LNCAP (cell line): ENCODE measurements around the gene WEE1.
A peak's percentile ranks its signal among the peaks of the same experiment; 100 is the strongest.

Source experiments
- TF ChIP-seq, protein P1 (sequence below): fragments of 450-650 bp; IDR thresholded peaks from 2 replicates; pipeline ENCODE4 v1.5.1; 2017; ENCODE audit warnings: mild to moderate bottlenecking

Gene WEE1

GRCh38 chr11:9605742-9606141 is 32.3 kb downstream of the WEE1 start:
- TF ChIP-seq, protein P1, sequence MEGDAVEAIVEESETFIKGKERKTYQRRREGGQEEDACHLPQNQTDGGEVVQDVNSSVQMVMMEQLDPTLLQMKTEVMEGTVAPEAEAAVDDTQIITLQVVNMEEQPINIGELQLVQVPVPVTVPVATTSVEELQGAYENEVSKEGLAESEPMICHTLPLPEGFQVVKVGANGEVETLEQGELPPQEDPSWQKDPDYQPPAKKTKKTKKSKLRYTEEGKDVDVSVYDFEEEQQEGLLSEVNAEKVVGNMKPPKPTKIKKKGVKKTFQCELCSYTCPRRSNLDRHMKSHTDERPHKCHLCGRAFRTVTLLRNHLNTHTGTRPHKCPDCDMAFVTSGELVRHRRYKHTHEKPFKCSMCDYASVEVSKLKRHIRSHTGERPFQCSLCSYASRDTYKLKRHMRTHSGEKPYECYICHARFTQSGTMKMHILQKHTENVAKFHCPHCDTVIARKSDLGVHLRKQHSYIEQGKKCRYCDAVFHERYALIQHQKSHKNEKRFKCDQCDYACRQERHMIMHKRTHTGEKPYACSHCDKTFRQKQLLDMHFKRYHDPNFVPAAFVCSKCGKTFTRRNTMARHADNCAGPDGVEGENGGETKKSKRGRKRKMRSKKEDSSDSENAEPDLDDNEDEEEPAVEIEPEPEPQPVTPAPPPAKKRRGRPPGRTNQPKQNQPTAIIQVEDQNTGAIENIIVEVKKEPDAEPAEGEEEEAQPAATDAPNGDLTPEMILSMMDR = no peak

GRCh38 chr11:9606809-9607510 is 33.5 kb downstream of the WEE1 start:
- TF ChIP-seq, protein P1 = peak; percentile 13; the same call in 1 of the 2 replicates

GRCh38 chr11:9607511-9607899 is 34.0 kb downstream of the WEE1 start:
- TF ChIP-seq, protein P1 = no peak

GRCh38 chr11:9609002-9609759 is 35.7 kb downstream of the WEE1 start:
- TF ChIP-seq, protein P1 = no peak

- TF ChIP-seq, protein P1 = no peak
These were observed 36.4 kb downstream of the WEE1 start for GRCh38 chr11:9609841-9610240.

- TF ChIP-seq, protein P1 = peak; percentile 83
These were observed 39.8 kb downstream of the WEE1 start for GRCh38 chr11:9613118-9613829.

DNA sequence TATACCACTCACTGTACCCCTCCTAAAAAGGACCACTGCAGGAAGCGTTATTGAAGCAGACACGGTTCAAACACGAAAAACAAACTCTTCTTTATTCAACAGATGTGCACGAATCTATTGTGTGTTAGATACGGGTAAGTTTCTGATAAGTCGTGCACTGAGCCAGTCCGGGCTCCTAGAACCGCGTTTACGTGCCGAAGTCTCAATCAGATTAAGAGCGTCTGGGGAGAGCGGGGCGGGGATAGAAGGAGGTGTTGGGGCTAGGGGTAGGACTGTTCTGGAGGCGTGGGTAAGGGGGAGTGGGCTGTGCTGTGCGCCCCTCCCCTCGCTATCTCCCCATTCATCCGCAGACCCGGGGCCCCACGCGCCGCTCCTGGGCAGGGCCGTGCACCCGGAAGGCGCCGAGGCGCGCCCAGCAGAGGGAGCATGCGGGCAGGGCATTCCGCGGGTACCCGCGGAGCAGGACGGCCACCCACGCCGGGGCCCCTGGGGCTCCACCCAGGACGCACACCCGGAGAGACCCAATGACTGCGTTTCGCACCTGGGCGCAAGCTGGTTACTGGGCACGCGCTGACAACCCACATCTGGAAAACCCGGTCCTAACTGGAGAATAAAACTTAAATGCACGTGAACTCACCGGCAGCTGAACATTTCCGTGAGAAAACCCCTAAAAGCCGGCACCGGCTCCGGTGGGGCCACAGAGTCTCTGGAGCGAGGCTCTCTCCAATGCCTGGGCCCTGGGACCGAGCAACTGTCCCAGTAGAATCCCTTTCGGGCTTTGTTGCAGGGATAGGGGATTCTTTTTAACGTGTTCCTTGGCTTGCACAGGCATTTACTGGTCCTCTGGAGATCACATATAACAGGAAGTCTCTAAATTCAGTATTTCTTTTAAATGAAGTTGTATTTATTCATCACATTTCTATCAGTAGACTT is 40.6 kb downstream of the WEE1 start:
- TF ChIP-seq, protein P1 = no peak
